HK-2 (cell line): ENCODE data around the gene GABRB1.

Experiments
- DNase-seq: peaks from one replicate; pipeline ENCODE4 v3.0.0-alpha.2; 2018; ENCODE audit not compliant: unreplicated experiment

The GABRB1 gene

DNA sequence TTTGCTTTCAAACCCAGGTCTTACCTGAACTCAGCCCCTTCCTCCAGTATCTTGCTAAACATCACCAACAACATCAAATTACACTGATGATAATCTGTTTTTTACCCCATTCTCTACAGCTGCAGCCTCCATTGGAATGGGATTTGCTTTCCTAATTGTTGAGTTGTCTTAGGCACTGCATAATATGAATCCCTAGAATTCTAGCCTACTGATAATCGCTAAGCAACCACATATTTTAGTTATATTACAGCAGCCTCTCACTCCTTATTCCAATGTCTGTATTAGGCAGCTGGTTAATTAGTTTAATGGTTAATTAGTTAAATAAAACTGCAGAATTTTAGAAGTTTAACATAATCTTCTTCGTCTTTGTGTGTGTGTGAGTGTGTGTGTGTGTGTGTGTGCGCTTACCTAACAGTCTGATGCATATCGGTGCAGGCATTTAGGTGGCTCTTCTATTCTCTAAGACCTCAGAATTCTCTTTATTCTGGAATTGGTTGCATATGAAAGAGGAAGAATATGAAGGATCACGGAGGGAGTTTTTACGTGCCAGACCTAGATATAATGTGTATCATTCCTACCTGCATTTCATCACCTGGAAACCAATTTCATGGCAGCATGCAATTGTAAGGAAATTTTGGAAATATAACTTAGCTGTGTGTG, 437.5 kb downstream of the GABRB1 start:
- DNase-seq, result no peak

DNA sequence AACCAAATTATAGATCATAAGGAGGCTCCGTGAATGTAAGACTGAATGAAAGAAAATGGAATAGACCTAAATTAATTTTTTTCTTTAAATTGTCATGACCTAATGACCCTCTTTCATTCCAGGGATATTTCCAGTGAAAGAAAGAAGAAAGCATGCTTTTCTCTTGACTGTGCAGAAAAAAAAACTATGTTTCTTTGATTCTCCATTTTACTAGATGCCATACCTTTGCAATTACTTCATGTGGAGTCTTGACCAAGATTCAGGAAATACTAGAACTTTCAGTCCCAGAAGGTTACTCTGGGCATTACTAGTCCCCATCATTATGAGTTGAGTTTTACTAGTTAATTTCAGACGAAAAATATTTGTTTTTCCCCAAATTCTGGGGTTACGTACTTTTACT, 438.6 kb downstream of the GABRB1 start:
- no peak for DNase-seq

DNA sequence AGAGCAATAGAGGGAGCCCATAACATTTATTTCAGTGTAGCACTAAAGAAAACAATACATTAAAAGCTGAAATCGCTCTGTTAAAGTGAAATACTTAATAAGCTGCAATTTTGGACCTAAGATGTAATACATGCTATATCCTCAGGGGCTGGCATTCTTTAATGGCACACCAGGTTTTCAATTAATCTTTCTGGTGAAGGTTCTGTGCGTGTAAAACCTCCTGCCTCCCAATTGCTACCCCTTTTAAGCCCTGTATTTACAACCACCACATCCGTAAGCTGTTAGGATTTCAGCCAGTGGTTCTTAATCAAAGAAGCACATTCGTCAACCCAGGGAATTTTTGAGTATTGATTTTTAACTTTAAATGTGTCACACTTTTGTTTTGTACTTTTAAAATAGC, 439.7 kb downstream of the GABRB1 start:
- DNase-seq, result no peak

DNA sequence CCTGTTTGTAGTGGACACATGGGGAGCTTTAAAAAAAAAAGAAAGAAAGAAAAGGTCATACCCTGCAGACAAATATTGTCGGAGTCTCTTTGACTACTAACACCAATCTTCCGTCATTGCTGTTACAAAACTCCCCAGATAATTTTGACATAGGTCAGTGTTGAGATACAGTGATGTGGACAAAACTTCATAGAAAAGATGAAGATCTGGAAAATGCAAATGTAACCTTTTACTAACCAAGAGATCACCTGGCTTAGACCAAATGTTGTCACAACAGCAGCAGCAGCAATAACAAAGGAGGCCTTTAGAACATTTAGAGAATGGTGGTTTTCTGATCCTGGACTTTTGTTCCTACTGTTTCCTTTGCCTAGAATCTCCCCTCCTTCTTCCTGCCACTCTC, 440.2 kb downstream of the GABRB1 start:
- no peak for DNase-seq

DNA sequence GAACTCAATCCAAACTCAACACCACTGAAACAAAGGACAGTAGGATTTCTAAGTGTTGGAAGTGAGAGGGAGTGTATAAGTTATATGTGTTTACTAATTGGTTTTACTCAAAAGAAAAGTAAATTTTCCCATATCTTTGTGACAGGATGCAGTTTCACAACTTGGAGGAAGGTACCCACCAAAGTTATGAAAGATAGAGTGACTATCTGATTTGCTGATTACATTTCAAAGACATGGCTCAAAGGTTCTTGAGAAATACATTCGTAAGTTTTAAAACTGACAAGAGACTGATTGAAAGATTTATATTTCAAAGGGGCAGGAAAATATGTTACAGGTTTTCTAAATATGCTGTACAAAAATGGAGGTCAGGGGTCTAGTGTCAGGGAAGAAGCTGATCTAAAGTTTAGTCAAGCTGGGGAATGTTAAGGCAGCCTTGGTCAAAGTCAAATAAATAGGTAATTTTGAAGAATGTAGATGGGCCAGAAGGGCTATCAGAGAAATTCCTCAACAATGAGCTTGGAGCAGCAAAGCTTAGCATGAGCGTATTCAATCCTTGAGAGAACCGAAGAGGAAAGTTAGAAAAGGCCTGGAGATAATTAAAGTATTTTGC, 441.9 kb downstream of the GABRB1 start:
- no peak for DNase-seq

DNA sequence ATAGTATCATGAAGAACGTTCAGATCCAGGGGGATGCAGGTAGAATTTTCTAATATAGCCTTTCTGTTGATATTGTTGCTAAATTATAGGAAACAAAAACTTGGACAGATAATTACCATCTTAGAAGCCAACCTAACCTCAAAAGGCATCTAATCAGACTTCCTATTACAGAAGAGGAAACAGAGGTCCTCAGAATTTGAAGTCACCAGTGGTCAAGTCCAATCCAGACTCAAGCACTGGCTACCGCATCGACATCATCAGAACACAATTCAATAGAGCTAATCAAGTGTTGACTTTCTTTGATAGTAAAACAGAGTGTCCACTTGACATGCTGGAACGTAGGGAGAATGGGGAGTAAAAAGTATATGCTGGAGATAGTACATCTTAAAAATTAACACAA, 443.4 kb downstream of the GABRB1 start:
- no peak for DNase-seq

DNA sequence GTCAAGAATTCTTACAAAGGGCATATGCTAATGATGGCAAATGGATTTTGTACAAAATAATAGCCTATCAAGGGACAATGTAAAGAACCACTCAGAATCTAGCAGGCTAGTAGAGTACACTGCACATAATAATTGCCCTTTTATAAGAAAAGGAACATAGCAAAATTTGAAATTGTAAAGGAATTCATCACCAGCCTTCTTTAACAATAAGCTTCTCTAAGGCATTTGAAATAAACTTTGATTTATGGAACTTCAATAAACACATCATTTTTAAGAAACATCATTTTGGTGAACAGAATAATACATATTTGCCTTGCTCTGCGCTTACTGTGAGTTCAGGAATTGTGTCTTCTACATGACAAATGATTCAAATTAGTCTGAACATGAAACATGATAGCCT, 444.0 kb downstream of the GABRB1 start:
- no peak for DNase-seq
